Epithelial cell of esophagus (primary cell): ENCODE data around the gene CBFA2T3.

ENCODE experiments used
- DNase-seq: peaks from one replicate; pipeline ENCODE4 v3.0.0; 2010; ENCODE audit warnings: low read depth
- H3K4me3 ChIP-seq: 2 replicates; pipeline ENCODE4 v1.5.1; 2011; ENCODE audit warnings: mild to moderate bottlenecking, low read length, control low read depth
- TF ChIP-seq, protein P1 (sequence below): IDR thresholded peaks from 2 replicates; pipeline ENCODE4 v1.5.1; 2011; ENCODE audit warnings: low read depth, mild to moderate bottlenecking, low read length, control low read depth, inconsistent platforms; ENCODE audit not compliant: insufficient read depth; ENCODE audit errors: missing control alignments

The CBFA2T3 gene

DNA sequence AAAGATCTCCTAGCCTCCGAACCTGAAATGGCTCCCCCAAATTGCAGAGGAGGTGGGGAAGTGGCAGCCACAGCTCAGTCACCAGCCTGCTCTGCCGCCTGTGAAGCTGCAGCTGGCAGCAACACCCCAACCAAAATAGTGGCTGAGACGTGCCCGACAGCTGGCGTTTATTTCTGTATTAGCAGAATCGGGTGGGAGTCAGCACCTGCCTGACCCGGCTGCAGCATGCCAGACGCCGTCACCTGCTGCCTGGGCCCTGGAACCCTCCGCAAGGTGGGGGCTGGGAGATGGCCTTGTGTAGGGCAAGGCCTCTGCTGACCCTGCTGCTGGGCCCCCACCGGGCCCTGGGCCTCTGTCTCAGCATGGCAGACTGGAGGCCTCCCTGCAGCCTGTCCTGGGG, 93.1 kb downstream of the CBFA2T3 start:
- DNase-seq = no peak
- TF ChIP-seq, protein P1, sequence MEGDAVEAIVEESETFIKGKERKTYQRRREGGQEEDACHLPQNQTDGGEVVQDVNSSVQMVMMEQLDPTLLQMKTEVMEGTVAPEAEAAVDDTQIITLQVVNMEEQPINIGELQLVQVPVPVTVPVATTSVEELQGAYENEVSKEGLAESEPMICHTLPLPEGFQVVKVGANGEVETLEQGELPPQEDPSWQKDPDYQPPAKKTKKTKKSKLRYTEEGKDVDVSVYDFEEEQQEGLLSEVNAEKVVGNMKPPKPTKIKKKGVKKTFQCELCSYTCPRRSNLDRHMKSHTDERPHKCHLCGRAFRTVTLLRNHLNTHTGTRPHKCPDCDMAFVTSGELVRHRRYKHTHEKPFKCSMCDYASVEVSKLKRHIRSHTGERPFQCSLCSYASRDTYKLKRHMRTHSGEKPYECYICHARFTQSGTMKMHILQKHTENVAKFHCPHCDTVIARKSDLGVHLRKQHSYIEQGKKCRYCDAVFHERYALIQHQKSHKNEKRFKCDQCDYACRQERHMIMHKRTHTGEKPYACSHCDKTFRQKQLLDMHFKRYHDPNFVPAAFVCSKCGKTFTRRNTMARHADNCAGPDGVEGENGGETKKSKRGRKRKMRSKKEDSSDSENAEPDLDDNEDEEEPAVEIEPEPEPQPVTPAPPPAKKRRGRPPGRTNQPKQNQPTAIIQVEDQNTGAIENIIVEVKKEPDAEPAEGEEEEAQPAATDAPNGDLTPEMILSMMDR = no peak
- H3K4me3 ChIP-seq = no peak overlapping the region

DNA sequence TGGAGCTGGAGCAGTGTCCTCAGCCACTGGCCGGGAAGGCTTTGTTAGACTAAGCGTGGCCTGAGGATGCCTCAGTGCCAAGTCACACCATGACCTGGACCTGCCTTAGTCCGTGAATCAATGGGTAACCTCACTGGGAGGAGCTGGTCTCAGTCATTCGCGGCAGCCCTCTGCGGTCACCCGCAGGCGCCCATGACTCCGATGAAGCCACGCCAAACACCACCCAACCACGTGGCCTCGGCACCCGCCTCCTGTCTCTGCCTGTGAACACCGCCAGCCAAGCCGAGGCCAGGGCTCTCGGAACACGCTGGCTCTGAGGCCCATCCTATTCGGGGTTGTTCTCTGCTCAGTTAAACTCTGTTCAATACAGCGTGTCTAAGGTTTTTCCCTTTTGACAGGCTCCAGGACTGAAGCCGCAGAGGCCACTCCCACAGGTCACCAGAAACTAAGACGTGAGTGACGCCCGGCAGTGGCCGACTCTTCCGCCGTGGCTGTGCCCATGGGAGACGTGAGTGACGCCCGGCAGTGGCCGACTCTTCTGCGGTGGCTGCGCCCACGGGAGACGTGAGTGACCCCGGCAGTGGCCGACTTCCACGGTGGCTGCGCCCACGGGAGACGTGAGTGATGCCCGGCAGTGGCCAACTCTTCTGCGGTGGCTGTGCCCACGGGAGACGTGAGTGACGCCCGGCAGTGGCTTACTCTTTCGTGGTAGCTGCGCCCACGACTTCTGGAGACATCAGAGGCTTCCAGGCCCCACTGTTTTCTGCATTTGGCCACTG, 93.7 kb downstream of the CBFA2T3 start:
- H3K4me3 ChIP-seq = no peak overlapping the region
- DNase-seq = no peak
- TF ChIP-seq, protein P1 = no peak

DNA sequence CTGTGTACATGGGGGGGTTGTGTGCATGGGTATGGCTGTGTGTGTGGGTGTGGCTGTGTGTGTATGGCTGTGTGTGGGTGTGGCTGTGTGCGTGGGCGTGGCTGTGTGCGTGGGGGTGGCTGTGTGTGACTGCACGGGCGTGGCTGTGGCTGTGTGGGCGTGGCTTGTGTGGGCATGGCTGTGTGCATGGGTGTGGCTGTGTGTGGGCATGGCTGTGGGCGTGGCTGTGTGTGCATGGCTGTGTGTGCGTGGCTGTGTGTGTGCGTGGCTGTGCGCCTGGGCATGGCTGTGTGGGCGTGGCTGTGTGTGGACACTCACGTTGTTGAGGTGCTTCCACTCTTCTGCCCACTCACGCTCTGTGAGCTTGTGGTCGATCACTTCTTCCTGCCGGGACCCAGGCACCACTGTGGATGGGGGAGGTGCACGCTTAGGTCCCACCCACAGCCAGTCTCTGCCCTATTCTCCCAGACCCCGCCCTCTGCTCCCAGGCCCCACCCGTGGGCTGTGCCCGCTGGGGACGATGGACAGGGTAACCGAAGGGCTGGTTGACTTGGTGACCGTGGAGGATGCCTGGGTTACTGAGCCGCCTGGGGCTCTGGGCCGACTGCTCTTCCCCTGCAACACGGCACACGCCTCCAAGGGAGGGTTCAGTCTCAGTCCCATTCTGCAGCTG, 94.5 kb downstream of the CBFA2T3 start:
- TF ChIP-seq, protein P1 = no peak
- peak; percentile 21 for DNase-seq
- H3K4me3 ChIP-seq = no peak overlapping the region

DNA sequence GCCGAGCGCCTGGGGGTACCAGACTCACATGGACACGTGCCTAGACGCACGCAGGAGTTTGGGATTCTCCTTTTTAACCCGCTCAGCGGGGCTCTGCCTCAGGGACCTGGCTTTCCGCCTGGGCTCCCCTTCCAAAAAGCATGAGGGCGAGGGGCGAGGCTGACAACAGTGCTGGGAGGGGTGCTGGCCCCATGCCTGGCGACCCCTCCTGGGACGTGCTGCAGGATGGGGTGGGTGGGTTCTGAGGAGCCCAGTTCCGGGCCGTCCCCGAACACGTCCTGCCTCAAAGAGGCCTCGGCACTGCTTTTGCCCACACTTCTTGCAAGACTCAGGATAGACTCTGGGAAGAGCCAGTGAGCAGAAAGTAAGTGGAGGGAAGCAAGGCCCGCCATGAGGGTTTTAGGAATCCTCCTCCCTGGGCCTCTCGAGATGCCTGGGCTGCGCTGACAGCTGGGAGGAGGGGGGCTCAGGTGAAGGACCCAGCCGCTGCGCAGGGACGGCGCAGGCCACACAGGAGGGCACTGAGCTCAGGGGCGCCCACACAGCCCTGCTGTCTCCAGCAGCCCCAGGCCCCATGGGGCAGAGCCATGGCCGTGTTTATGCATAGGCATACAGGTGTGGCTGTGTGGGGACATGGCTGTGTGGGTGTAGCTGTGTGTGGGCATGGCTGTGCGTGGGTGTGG, 95.2 kb downstream of the CBFA2T3 start:
- H3K4me3 ChIP-seq = no peak overlapping the region
- DNase-seq = no peak
- TF ChIP-seq, protein P1 = no peak

DNA sequence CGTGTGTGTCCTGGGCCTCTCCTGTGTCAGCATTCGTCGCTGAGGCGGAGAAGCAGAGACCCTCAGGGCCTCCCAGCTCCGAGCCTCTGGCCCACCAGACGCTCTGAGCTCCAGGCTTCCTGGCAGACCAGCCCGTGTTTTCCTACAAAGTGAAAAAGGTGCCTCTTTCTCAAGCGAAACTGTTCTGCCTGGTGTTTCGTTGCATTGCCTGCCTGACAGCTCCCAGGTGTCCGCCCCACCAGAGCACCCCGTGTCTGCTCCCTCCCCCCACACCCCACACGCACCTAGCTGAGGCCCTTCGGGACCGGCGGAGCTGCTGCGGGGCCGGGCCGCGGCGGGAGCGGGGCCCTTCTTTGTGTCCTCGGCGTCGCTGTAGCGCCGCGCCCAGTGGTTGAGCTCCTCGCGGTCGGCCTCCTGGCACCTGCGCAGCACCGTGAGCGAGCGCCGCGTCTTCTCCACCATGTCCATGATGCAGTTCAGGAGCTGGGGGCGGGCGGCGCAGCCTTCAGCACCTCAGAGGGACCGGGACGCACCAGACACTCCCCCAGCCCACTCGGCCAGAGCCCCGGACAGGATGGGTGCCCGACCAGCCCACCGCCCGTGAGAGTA, 95.9 kb downstream of the CBFA2T3 start:
- peak overlapping the region; percentile 21 for H3K4me3 ChIP-seq
- TF ChIP-seq, protein P1 = no peak
- DNase-seq = peak; percentile 40

DNA sequence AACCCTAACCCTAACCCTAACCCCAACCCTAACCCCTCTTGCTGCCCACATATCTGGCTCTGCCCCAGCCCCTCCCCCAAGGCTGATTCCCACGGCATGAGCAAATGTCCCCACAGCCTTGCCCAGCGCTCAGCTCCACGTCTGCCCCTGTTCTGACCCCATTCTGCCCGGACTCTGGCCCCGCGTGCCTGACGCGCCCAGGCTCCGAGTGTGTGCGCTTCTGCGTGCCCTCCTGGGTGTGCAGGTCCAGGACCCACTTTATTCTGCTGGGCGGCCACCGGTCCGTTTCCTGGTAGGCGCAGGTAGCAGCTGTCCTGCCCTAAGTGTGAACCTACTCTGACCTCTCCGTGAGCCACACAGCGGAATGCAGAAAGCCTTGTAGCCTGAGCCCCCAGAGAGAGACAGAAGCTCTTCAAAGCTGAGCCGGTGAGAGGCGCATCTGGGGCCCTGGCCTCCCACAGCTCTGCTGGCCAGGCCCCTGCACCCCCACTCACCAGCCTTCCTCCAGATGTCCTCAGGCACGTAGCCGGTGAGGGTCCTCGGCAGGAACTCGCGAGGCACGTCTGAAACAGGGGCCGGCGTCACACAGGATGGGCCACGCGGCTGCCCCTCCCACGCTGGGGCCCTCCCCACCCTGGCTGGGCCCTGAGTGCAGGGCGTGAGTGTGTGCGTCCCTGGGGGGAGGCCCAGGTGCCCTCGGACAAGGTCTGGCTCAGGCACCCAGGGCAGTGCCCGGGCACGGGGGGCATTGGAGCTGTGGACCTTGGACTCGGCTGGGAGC, 96.6 kb downstream of the CBFA2T3 start:
- no peak for DNase-seq
- TF ChIP-seq, protein P1 = no peak
- peak overlapping the region; percentile 21 for H3K4me3 ChIP-seq
